NCI-H2227 treated with DMSO at 0.1 percent for 48 hours (cell line): ENCODE data around the gene WNT7B.

ENCODE experiments used
- DNase-seq: peaks from one replicate; lab custom pipeline; 2025; lab: John Stamatoyannopoulos, UW

Gene WNT7B

DNA sequence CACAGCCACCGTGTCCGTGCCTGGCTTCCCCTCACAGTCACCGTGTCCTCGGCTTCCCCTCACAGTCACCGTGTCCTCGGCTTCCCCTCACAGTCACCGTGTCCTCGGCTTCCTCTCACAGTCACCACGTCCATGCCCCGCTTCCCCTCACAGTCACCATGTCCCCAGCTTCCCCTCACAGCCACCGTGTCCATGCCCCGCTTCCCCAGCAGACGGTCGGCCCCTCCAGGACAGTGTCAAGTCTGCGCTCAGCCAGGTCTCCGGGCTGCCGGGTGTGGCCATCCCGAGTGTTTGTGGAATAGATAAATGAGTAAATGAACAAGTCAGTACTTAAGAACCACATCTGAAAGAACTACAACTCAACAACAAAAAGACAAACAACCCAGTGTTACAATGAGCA, 23.8 kb downstream of the WNT7B start:
- DNase-seq: no peak

DNA sequence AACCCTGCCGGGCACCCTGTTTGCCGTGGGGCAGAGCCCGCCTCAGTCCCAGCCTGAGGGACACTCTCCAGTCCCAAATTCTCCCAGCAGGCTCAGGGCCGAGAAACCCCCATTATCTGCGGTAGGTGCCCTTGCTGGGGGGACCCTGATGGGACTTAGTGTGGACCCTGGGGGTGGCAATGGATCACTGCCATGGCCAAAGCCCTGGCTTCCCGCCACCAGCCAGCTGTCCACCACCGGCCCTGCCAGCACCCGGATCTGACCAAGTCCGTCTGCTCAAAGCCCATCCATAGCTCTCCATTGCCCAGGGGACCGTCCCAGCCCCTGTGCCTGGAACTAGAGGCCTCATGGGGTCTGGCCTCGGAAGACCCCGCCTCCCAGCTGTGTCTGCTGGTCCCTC, 24.4 kb downstream of the WNT7B start:
- no peak for DNase-seq

DNA sequence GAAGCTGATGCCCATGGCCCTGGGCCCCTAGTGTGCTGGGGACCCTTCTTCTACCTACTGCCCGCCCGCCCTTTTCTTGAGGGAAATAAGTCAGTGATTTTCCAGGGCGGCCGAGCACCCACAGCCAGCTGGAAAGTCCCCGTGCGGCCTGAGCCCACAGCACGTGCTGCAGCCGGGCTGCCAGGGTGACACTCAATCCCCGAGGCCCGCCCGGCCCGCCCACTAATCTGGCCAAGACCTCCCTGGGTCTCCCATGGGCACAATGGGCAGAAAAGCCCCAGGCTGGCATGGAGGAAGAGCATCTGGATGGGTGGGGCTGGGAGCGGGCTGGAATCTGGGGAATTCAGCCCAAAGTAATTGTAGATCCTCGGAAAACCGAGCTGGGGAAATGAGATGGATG, 24.8 kb downstream of the WNT7B start:
- DNase-seq: no peak

DNA sequence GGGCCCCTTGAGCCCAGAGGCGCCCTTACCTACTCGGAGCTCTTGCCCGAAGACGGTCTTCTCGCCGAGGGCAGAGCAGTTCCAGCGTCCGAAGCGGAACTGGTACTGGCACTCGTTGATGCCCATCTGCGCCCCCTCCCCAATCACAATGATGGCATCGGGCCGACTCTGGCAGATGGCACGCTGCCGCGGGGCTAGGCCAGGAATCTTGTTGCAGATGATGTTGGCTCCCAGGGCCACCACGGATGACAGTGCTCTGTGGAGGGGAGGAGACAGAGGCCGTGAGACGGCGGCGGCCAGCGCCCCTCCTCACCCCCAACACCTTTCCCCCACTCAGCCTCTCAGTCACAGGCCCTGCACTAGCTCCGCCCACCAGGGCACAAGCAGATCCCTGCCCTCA, 27.1 kb downstream of the WNT7B start:
- DNase-seq: no peak

DNA sequence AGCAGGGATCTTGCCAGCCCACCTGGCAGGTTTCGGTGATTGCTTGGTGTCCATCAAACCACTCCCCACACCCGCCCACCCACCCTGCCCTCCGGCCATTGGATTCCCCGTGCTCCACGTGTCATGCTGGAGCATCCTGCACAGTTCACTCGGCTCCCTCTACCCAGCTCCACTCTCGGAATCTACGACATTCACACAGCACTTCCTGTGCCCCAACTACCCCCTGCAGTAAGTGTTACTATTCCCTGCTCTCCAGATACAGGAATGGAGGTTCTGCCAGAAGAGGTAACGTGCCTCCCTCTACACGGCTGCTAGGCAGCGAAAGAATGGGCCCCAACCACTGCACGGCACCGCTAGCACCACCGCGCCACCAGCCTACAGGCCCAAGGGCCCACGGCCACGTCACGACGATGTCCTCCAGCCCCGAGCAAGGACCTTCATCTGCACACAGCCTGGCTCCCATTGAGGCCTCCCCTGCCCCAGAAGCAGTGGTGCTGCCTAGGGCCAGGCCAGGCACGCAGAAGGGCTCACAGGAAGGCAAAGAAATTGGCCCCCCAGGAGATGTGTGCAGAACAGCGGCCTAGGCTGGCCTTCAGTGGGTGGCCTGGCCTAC, 27.6 kb downstream of the WNT7B start:
- DNase-seq: no peak

DNA sequence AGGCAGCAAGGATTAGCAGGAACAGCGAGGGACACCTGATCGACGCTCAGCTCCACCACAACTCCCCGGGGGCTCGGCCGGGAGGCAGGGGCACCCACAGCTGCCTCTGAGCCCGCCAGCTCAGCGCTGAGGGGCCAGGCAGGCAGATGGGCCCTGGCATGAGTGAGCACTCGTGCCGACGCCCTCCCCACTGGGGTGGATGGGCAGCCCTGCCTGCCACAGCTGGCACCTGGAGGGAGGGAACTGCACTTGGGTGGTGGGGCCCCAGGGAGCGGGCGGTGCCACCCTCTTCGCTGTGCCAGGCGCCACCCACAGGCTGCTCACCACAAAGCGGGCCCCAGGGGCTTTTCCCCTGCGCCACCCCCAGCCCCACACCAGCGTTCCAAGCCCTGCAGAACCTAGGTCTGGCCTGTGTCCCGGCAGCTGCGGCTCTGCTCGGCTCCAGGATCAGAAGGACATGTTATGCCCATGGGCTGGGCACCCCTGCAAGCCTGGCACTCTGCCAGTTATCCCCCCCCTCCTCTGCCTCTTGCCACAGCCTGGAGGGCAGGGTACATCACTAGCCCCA, 28.8 kb downstream of the WNT7B start:
- DNase-seq: no peak

DNA sequence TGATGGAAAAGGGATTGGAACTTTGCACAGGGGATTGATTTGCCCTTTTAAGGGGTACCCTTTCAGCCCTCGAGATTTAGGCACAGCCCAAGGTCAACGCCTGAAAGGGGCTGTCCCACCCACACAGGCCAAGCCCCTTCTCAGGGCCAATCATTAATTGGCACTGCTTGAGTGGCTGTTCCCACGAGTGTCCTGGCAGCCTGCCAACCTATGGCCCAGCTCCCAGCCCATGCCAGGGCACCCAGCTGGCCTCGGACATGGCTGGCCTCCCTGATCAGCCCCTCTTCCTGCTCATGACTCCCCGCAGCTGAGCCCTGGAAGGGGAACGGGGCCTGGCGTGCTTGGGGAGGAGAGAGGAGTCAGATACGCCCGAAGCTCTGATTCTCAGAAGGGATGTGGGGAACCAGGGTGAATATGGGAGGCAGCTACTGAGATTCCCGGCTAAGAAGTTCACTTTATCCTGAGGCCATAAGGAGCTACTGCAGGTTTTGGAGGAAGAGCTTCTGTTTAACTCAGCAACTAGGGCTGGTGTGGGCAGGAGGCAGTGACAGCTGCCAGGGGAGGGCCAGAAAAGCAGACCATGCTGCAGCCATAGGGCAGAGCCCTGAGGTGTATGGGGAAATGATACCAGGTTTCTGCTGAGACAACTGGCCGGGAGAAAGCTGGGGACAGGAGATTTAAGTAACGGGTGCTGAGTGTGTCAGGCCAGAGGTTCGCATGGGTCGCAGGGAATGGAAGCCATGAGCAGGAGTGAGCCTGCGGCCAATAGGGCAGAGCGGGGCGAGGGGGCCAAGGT, 30.0 kb downstream of the WNT7B start:
- no peak for DNase-seq

DNA sequence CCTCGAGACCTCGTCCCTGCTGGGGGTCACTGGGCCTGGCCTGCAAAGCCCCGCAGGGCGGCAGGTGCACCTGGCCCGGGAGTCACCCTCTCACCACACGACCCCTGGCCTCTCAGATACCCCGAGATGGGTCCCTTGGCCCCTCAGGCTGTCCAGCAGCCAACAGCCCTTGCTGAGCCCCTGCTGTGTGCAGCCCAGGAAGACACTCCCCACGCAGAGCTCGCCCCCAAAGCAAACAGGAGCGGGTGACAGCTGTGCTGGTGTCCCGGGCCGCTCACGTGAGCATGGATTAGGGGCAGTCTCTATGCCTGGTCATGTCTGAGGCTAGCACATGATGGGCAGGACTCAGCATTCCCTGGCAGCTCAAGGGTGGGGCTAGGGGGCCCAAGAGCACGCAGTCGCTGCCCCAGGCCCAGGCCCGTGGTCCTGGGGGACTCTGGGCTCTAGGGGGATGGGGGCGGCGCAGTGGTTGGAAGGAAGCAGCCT, 31.3 kb downstream of the WNT7B start:
- no peak for DNase-seq

DNA sequence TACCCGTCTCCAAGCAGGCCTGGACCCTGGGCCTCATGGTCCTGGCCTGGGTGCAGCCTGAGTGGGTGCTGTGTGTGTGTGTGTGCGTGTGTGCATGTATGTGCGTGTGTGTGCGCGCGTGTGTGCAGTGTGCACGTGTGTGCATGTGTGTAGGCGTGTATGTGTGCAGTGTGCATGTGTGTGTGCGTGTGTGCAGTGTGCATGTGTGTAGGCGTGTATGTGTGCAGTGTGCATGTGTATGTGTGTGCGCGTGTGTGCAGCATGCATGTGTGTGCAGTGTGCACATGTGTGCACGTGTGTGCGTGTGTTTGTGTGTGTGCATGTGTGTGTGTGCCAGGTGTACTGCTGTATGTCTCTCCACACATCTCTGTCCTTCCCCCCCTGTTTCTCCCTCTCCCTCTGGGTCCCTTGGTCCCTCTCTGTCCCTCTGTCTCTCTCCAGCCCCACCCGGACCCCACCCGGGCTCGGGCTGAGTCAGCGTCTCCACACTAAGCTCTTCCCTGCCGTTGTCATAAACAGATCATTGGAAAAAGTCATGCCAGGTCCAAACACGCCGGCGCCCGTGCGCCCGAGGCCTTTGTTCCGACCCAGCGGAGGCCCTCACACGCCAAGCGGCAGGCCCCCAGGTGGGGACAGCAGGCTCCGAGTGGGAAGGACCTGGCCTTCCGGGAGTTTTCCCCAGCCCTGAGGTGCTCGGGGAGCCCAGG, 34.0 kb downstream of the WNT7B start:
- DNase-seq: no peak

DNA sequence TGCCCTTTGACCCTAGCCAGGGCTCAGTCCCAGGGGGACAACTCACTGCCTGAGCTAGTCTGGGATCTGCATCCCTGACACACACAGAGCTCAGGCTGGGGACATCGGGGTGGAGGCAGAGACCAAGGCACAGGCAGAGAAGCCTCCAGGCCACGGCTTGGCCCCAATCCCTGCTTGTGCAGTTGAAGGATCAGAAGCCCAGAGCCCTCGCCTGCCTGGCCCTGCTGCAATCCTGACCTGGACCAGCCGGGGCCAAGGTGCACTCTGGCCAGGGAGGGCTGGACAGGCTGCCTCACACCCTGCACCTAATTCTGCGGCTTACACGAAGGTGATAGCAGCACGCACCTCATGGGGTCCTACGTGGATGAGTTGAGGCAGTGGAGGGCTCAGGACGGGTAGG, 34.6 kb downstream of the WNT7B start:
- DNase-seq: no peak

DNA sequence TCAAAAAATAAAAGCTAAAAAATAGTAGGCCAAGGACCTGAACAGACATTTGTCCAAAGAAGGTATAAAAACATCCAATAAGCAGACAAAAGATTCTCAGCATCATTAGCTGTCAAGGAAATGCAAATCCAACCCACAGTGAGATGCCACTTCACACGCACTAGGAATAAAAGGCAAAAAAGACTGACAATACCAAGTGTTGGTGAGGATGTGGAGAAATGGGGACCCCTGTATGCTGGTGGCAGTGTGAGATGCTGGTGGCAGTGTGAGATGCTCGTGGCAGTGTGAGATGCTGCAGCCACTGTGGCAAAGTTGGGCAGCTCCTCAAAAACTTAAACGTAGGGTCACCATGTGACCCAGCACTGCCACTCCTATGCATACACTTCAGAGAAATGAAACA, 38.0 kb downstream of the WNT7B start:
- no peak for DNase-seq

DNA sequence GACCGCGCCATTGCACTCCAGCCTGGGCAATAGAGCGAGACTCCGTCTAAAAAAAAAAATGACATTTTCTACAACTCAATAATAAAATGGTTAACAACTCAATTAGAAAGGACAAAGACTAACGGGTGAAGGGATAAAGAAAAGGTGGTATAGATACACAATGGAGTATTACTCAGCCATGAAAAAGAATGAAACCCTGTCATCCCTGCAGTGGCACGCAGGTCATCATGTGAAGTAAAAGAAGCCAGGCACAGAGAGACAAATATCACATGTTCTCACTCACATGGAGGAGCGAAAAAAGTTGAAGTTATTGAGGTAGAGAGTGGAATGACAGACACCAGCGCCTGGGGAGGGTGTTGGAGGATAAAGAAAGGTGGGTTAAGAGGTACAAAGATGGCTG, 39.0 kb downstream of the WNT7B start:
- no peak for DNase-seq

DNA sequence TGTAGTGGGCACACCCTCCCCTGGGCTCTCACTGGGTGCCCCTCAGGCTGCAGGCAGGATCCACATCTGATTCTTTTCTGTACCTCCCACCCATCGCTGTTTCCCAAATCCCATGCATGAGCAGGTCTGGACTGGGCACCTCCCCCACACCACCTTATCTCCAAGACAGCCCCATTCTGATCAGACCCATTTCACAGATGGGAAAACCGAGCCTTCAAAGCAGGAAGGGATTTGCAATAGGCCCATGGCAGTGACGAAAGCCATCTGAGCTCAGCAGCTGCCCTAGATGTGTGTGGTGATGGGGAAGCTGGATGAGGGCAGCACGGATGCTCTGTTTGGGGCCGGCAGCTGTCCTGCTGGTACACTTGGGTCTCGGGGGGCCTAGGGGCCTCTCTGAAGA, 41.4 kb downstream of the WNT7B start:
- DNase-seq: no peak

DNA sequence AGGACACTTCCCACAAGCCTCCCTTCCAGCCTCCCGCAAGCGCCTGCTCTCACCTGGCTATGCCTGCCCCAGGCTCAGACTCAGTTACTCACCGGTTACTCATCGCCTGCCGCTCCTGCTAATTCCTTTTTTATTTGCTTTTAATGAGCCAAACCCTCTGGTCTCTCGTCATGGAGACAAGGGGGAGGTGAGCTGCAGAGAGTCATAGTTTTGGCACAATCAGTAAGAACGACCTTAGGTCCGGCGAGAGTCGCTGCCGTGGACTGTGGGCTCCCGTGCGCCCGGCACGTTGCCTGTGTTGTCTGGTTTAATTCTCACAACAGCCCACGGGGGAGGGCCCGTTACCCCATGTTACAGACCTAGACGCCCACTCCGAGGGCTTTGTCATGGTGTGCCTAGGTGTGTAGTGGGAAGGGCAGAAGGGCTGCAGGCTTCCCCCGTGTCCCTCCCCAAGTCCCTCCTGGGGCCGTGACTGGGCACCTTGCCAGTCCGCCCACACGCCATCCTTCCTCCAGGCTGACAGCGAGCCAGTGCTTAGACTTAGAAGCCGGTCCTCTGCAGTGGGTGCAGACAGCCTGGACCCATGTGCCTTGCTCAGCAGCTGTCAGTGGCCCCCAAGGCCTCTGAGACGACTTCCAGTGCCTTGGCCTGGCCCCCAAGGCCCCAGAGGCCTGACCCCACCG, 42.2 kb downstream of the WNT7B start:
- no peak for DNase-seq

DNA sequence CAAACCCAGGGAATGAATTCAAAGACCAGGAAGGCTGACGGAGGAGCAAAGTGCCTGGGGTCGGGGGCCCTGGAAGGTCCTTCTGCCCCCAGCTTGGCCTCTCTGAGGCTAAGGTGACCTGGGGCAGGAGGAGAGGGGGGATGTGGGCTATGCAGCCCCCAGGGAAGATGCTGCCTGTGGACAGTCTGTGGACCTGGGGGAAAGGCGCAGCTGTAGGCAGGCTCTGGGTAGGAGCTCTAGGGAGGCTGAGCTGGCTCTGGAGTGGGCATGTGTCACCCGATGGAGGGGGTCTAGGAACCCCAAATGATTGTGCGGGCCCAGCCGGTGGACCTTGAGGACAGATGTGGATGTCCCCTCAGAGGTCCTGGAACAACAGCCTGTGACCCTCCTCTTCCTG, 42.8 kb downstream of the WNT7B start:
- DNase-seq: no peak

DNA sequence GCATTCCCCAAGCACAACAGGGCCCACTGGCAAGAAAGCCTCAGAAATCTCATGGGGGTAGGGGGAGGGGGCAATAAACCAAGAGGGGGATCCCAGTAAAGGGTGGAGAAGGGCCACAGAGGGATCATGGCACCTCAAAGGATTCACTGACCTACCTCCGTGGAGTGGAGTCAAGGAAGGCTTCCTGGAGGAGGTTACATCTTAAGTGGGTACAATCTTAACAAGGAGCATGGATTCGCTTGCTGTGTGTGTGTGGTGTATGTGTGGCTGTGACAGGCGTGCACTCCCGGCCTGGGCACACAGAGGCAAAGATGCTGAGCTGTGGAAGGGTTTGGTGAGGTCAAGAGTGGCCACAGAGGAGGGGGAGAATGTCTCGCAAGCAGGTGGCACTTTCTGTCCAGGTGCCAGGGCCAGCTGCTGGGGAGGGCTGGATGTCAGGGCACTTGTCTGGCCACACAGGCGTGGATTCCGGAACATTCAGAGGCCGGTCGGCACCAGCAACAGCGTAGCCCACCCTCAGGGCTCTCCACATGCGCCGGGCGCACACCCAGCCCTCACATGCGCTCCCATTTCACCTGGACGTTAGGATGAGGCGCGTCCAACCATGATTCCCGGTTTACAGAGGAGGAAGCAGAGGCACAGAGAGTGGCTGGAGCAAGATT, 43.3 kb downstream of the WNT7B start:
- no peak for DNase-seq

DNA sequence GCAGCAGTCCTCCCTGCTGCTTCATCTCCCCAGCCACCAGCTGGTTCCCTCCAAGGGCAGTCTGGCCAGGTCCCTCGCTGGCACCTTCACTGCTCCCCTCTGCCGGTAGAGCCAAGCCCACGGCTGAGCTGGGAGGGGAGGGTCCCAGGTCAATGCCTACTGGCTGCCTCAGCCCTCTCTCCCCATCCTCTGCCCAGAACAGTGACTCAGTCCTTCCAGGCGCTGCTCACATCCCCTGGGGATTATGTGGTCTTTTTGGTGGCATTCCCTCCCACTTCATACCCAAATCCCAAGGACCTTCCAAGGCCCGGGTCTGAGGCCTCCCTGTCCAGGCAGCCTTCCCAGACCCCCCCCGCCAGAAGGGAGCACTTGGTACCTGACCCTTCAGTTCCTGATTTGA, 44.9 kb downstream of the WNT7B start:
- DNase-seq: no peak

DNA sequence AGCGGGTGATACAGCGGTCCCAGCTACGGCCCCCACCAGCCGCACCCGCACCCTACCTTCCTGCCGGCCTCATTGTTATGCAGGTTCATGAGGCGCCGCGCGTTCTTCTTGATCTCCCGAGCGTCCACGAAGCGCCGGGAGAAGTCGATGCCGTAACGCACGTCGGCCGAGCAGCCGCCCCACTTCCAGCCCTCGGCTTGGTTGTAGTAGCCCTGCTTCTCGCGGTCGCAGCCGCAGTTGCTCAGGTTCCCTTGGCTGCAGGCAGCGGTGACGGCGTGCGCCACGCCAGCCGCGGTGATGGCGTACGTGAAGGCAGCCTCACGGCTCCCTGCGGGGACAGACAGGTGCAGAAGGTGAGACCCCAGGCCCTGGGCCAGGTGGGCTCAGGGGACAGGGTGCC, 45.9 kb downstream of the WNT7B start:
- DNase-seq: no peak

DNA sequence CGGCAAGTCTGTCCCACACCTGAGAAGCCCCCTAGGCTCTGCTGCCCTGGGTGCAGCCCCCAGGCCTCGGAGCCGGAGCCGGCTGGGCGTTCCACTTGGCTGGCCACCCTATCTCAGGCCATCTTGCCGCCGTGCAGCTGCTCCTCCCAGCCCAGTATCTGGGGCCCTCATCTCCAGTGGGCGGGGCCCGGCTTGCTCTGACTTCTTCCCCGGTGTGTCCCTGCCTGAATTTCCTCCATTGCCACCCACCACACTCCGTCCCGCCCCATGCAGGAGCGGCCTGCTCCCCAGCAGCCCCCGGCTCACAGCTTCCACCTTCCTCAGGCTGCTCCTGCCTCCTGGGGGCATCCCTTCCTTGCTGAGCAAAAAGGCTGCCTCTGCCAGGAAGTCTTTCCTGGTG, 46.6 kb downstream of the WNT7B start:
- no peak for DNase-seq

DNA sequence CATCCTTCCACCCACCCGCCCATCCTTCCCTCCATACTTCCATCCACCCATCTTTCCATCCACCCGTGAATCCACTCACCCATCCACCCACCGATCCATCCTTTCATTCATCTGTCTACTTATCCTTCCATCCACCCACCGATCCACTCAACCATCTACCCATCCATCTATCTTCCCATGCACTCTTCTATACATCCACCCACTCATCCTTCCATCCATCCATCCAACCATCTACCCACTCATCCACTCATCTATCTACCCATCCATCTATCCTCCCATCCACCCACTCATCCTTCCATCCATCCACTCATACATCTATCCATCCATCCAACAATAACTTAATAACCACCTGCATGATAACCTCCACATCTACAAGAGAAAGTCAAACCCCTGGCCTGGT, 47.3 kb downstream of the WNT7B start:
- no peak for DNase-seq

DNA sequence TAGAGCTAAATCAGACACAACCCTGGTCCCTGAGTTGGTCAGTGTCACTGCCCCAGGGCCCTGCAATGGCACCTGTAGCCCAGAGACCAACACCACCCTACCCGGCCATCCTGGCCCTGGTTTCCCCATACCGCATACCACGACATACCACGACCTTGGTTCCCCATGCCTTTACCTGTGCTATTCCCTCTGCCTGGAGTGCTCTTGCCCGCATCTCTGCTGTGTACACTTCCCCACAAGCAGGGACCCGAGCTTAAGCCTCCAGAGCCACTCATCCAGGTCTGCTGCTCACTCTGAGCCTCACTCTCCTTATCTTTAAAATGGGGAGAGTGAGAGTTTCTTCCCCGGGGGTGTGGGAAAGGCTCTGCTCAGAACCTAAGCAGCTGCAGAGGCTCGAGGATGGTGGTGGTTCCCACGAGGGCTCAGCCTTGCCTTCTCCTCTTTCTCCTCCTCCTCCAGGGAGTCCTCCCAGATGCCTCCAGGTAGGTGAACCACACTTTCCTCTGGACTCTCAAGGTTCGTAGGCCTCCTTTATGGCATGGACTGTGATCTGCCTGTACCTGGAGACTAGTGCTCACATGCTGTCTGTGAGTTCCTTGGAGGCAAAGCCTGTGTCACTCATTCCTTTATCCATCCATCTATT, 48.1 kb downstream of the WNT7B start:
- DNase-seq: no peak
